Astrocyte of the spinal cord (primary cell): ENCODE results near the gene ADCY9.
"Not testable (repeated sequence)": the region's sequence is repeated elsewhere in the genome, so short reads cannot be mapped to it uniquely, and the experiment has no call there.

Experiments used
- DNase-seq: peaks from one replicate; pipeline ENCODE4 v3.0.0; 2011; ENCODE audit warnings: low read depth, low spot score
- H3K4me3 ChIP-seq: 2 replicates; pipeline ENCODE4 v1.5.1; 2011; ENCODE audit warnings: low read depth, mild to moderate bottlenecking, low read length, moderate library complexity
- CTCF ChIP-seq: IDR thresholded peaks from 2 replicates; pipeline ENCODE4 v1.5.1; 2012; ENCODE audit warnings: low read depth, mild to moderate bottlenecking, low read length, inconsistent platforms
- in situ Hi-C: cut with HindIII; loops from 2 replicates; pipeline ENCODE4 v1.10.0; 2017; ENCODE audit warnings: low sequenced_read_pairs

ADCY9 gene

DNA sequence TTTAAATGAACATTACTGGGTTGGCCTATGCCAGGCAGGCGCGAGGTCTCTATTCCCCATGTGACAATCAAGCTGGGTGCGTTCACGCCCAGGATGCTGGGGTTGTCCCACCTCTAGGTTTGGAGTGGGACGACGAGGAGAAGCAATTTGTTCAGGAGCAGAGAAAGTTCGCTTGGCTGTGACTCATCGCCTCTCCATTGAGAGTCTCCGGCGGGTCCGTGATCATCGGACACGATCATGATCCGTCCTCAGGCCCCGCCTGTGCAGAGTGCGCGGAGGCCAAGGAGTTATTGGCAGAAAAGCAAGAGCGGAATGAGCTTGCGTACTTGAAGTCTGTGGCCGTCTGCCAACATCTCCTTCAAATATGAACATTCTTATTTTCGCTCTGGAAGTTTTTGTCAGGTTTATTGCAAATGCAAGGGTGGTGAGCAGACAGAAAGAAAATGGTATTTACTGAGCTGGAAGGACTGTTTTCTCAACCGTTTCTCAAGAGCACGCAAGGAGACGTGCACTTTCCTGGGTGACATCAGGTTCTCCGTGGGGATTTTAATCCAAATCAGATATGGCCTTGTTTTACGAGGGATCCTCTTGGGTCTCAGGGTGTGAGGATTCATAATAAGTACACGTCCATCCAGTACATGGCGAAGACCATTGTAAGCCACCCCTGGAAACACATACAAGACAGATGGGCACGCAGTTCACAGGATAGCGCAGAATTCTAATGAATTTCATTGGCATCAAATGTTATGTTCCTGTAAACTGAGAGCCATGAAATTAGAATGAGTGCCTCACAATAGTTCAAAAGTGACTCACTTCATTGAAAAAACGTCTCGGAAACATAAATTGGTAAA, 165.7 kb downstream of the ADCY9 start:
- TF ChIP-seq CTCF: no peak
- in situ Hi-C loops: no loop called here
- DNase-seq: peak; percentile 94
- H3K4me3 ChIP-seq: no peak overlapping the region

GRCh38 chr16:3949946-3950342, 166.3 kb downstream of the ADCY9 start:
- in situ Hi-C loops: no loop called here
- no peak overlapping the region for H3K4me3 ChIP-seq
- TF ChIP-seq CTCF: no peak
- DNase-seq: no peak

DNA sequence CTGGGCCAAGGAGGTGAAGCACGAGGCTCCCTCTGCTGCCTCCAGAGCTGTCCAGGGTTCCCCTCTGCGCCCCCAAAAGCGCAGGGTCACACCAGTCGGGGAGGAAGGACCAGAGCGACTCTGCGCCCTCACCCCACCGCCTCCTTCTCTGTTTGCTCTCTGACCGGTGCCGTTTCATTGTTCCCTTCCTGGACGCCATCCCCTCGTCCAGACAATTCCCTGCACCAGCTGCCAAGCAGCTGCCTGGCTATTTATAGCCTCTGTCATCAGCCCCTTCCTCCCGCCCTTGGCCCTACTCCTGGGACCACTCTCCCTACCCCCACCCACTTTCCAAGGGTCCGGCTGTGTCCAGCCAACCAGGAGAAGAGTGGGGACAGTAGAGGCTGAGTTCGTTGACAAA, 167.0 kb downstream of the ADCY9 start:
- no peak for TF ChIP-seq CTCF
- no peak for DNase-seq
- no peak overlapping the region for H3K4me3 ChIP-seq
- in situ Hi-C loops: no loop called here

DNA sequence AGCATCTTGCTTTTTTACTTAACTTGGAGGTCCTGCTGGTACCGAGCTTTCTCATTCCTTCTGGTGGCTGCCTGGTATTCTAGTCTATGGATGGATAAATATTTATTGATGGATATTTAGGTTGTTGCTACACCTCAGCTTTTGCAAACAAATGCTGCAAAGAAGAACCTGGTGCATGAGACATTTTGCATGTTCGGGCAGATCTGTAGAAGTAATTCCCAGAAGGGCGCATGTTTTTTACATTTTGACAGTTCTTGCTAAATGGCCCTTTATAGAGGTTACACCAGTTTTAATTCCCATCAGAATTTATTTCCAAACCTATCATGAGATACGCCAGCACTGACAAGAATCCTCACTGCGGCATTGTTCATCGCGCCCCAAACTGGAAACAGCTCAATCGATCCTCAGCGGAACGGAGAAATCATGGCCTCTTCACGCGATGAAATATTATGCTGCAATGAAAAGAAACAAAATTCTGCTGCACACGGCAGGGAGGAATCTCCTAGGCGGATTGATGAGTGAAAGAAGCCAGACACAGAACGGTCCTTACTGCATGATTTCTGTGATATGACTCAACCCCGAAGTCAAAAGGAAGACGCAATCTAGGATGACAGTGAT, 167.8 kb downstream of the ADCY9 start:
- TF ChIP-seq CTCF: no peak
- in situ Hi-C loops: no loop called here
- no peak for DNase-seq
- no peak overlapping the region for H3K4me3 ChIP-seq

GRCh38 chr16:3946604-3947180, 169.6 kb downstream of the ADCY9 start:
- in situ Hi-C loops: no loop called here
- no peak overlapping the region for H3K4me3 ChIP-seq
- no peak for DNase-seq
- no peak for TF ChIP-seq CTCF

GRCh38 chr16:3945751-3946603, 170.3 kb downstream of the ADCY9 start:
- no peak overlapping the region for H3K4me3 ChIP-seq
- in situ Hi-C loops: no loop called here
- TF ChIP-seq CTCF: no peak
- DNase-seq: peak; percentile 98

DNA sequence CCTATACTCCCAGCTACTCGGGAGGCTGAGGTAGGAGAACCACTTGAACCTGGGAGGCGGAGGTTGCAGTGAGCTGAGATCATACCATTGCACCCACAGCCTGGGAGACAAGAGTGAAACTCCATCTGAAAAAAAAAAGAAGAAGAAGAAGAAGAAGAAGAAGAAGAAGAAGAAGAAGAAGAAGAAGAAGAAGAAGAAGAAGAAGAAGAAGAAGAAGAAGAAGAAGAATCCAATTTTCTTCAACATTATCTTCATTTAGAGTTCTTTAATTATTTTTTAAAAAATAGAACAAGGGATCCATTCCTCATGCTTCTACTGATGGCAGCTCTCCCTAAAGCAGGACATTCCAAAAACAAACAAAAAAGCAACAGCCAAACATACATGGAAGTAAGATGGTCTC, 171.8 kb downstream of the ADCY9 start:
- H3K4me3 ChIP-seq, DNase-seq, in situ Hi-C loops: not testable (repeated sequence)

- H3K4me3 ChIP-seq, in situ Hi-C loops, DNase-seq: not testable (repeated sequence)
Observed at GRCh38 chr16:3942146-3942545, 174.1 kb downstream of the ADCY9 start.
